HEK293 (cell line): ENCODE results near the gene LCN12.

Experiments
- CTCF ChIA-PET: fragments of 350-600 bp; formaldehyde crosslinking; extraction: SDS; loops from one replicate; lab custom pipeline; 2021; ENCODE audit warnings: antibody characterized with exemption; lab: Yijun Ruan, JAX
- POLR2A ChIA-PET: fragments of 300-600 bp; formaldehyde crosslinking; extraction: SDS; loops from one replicate; lab custom pipeline; 2020; ENCODE audit warnings: antibody characterized with exemption, inconsistent platforms; lab: Yijun Ruan, JAX
- H3K27ac ChIP-seq: fragments of 200-500 bp; sonication (Bioruptor generic); 2 replicates; pipeline ENCODE4 v1.5.1; 2014; ENCODE audit warnings: low read depth, low read length, control low read depth, inconsistent platforms; ENCODE audit errors: extremely low read depth
- H3K36me3 ChIP-seq, 2 experiments: fragments of 200-500 bp in 1 of 2; sonication (Bioruptor generic) in 1 of 2; 1 replicate in 1 of 2; 2 replicates in 1 of 2; pipeline ENCODE4 v1.5.1; 2014 to 2017; ENCODE audit warnings: inconsistent platforms in 2 of 2, low read length in 2 of 2; ENCODE audit not compliant: control insufficient read depth in 2 of 2, insufficient read depth in 1 of 2
- H3K4me1 ChIP-seq: fragments of 200-500 bp; sonication (Bioruptor generic); 2 replicates; pipeline ENCODE4 v1.5.1; 2014; ENCODE audit warnings: mild to moderate bottlenecking, low read length, inconsistent platforms; ENCODE audit not compliant: control insufficient read depth, insufficient read depth
- H3K4me3 ChIP-seq: 2 replicates; pipeline ENCODE4 v1.5.1; 2011; ENCODE audit warnings: low read depth, mild to moderate bottlenecking, control low read depth, low read length, moderate library complexity
- H3K9me3 ChIP-seq: fragments of 200-500 bp; sonication (Bioruptor generic); 2 replicates; pipeline ENCODE4 v1.5.1; 2014; ENCODE audit warnings: low read depth, low read length, inconsistent platforms; ENCODE audit not compliant: control insufficient read depth, insufficient read depth
- BCL11A ChIP-seq: fragments of 450-650 bp; formaldehyde crosslinking; IDR thresholded peaks from 2 replicates; pipeline ENCODE4 v1.5.1; 2016; ENCODE audit warnings: low read depth, missing biosample characterization, missing genetic modification characterization
- GFI1B ChIP-seq: fragments of 450-650 bp; formaldehyde crosslinking; IDR thresholded peaks from 2 replicates; pipeline ENCODE4 v1.5.1; 2016; ENCODE audit warnings: missing biosample characterization, missing genetic modification characterization
- GLI2 ChIP-seq: fragments of 450-650 bp; formaldehyde crosslinking; IDR thresholded peaks from 2 replicates; pipeline ENCODE4; 2017; ENCODE audit warnings: missing biosample characterization, missing genetic modification characterization, low read depth, borderline replicate concordance
- MEIS1 ChIP-seq: sonication (generic); formaldehyde crosslinking; IDR thresholded peaks from 2 replicates; pipeline ENCODE4 v1.8.1; 2022; ENCODE audit warnings: missing genetic modification reagents, mild to moderate bottlenecking, borderline replicate concordance
- PRDM1 ChIP-seq: fragments of 450-650 bp; formaldehyde crosslinking; IDR thresholded peaks from 2 replicates; pipeline ENCODE4; 2016; ENCODE audit warnings: missing biosample characterization, missing genetic modification characterization
- SCRT1 ChIP-seq: fragments of 450-650 bp; formaldehyde crosslinking; IDR thresholded peaks from 2 replicates; pipeline ENCODE4 v1.5.1; 2016; ENCODE audit warnings: missing biosample characterization, missing genetic modification characterization, borderline replicate concordance
- SCRT2 ChIP-seq: fragments of 450-650 bp; formaldehyde crosslinking; IDR thresholded peaks from 2 replicates; pipeline ENCODE4 v1.5.1; 2016; ENCODE audit warnings: missing biosample characterization, missing genetic modification characterization
- SP7 ChIP-seq: fragments of 450-650 bp; formaldehyde crosslinking; IDR thresholded peaks from 2 replicates; pipeline ENCODE4 v1.5.1; 2016; ENCODE audit warnings: missing biosample characterization, missing genetic modification characterization
- ZFHX2 ChIP-seq: fragments of 450-650 bp; formaldehyde crosslinking; conservative IDR thresholded peaks from 2 replicates; pipeline ENCODE4 v1.5.1; 2016; ENCODE audit warnings: missing biosample characterization, missing genetic modification characterization
- ZFP3 ChIP-seq: fragments of 450-650 bp; formaldehyde crosslinking; IDR thresholded peaks from 2 replicates; pipeline ENCODE4 v1.5.1; 2016; ENCODE audit warnings: low read depth, missing biosample characterization, missing genetic modification characterization
- ZFP37 ChIP-seq: fragments of 450-650 bp; formaldehyde crosslinking; IDR thresholded peaks from 2 replicates; pipeline ENCODE4 v1.5.1; 2016; ENCODE audit warnings: missing biosample characterization, missing genetic modification characterization
- ZNF248 ChIP-seq: fragments of 450-650 bp; formaldehyde crosslinking; IDR thresholded peaks from 2 replicates; pipeline ENCODE4 v1.5.1; 2017; ENCODE audit warnings: missing biosample characterization, missing genetic modification characterization
- ZNF341 ChIP-seq: fragments of 450-650 bp; formaldehyde crosslinking; IDR thresholded peaks from 2 replicates; pipeline ENCODE4; 2016; ENCODE audit warnings: low read depth, missing biosample characterization, missing genetic modification characterization
- ZNF510 ChIP-seq: fragments of 450-650 bp; formaldehyde crosslinking; IDR thresholded peaks from 2 replicates; pipeline ENCODE4 v1.5.1; 2018; ENCODE audit warnings: mild to moderate bottlenecking, missing genetic modification characterization, missing biosample characterization; ENCODE audit not compliant: insufficient replicate concordance
- ZNF571 ChIP-seq: fragments of 450-650 bp; formaldehyde crosslinking; IDR thresholded peaks from 2 replicates; pipeline ENCODE4 v1.5.0; 2017; ENCODE audit warnings: missing biosample characterization, missing genetic modification characterization
- ZNF610 ChIP-seq: fragments of 450-650 bp; formaldehyde crosslinking; IDR thresholded peaks from 2 replicates; pipeline ENCODE4 v1.5.1; 2016; ENCODE audit warnings: missing biosample characterization, missing genetic modification characterization, borderline replicate concordance
- ZNF621 ChIP-seq: fragments of 450-650 bp; formaldehyde crosslinking; IDR thresholded peaks from 2 replicates; pipeline ENCODE4 v1.5.1; 2017; ENCODE audit warnings: missing biosample characterization, missing genetic modification characterization
- ZNF701 ChIP-seq: fragments of 450-650 bp; formaldehyde crosslinking; IDR thresholded peaks from 2 replicates; pipeline ENCODE4 v1.5.1; 2016; ENCODE audit warnings: missing biosample characterization, missing genetic modification characterization
- ZNF747 ChIP-seq: fragments of 450-650 bp; formaldehyde crosslinking; IDR thresholded peaks from 2 replicates; pipeline ENCODE4 v1.5.1; 2016; ENCODE audit warnings: missing biosample characterization, missing genetic modification characterization
- ZNF792 ChIP-seq: fragments of 450-650 bp; formaldehyde crosslinking; IDR thresholded peaks from 2 replicates; pipeline ENCODE4 v1.5.1; 2016; ENCODE audit warnings: missing biosample characterization, missing genetic modification characterization
- TF ChIP-seq, protein P1 (sequence below): fragments of 450-650 bp; formaldehyde crosslinking; IDR thresholded peaks from 2 replicates; pipeline ENCODE4 v1.5.1; 2016; ENCODE audit warnings: missing biosample characterization, missing genetic modification characterization
- TF ChIP-seq, protein P2 (sequence below): fragments of 450-650 bp; formaldehyde crosslinking; IDR thresholded peaks from 2 replicates; pipeline ENCODE4 v1.5.1; 2016; ENCODE audit warnings: missing biosample characterization, missing genetic modification characterization
- TF ChIP-seq, protein P3 (sequence below): fragments of 450-650 bp; formaldehyde crosslinking; IDR thresholded peaks from 2 replicates; pipeline ENCODE4 v1.5.1; 2016; ENCODE audit warnings: missing biosample characterization, missing genetic modification characterization
- TF ChIP-seq, protein P4 (sequence below): fragments of 450-650 bp; formaldehyde crosslinking; IDR thresholded peaks from 2 replicates; pipeline ENCODE4 v1.5.1; 2016; ENCODE audit warnings: missing biosample characterization, missing genetic modification characterization

Gene LCN12

DNA sequence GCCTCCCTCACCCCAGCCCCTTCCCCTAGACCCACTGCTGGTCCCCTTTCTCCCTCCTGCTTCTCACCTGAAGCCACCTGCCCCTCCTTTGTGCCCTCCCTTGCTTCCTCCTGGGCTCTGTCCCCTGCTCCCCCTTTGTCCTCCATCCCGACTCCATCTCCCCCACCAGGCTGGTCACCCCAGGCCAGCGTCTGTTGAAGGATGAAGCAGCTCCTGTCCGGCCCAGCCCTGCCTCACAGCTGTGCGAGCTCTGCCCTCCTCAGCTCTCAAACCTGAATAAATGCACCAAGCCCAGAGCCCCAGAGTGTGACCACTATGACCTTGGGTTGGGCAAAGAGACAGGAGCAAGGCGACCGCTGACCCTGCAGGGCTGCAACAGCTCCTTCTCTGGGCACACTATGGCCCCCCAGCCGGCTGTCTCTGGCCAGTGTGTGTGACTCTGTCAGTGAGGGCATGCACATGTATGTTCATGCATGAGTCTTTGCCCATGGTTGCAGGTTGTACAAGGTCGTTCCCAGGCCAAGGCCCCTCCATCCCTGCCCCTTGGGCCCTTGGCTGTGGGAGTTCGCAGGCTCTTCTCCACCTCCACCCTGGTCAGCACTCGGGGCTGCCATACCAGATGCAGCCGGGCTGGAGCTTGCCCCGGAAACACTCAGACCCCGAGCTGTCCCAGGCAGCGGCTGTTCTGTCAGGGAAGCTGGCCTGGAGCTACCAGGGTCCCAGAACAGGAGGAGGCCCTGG is 3.3 kb downstream of the LCN12 start:
- TF ChIP-seq MEIS1 (CRISPR knock-in tag) (no peak), ZNF792 (tag by site-specific recombination) (no peak), ZNF610 (tag by site-specific recombination) (no peak), PRDM1 (tag by site-specific recombination) (no peak), GLI2 (no peak), ZFP3 (tag by site-specific recombination) (no peak), SP7 (tag by site-specific recombination) (no peak), ZNF701 (tag by site-specific recombination) (no peak)
- TF ChIP-seq, protein P1, sequence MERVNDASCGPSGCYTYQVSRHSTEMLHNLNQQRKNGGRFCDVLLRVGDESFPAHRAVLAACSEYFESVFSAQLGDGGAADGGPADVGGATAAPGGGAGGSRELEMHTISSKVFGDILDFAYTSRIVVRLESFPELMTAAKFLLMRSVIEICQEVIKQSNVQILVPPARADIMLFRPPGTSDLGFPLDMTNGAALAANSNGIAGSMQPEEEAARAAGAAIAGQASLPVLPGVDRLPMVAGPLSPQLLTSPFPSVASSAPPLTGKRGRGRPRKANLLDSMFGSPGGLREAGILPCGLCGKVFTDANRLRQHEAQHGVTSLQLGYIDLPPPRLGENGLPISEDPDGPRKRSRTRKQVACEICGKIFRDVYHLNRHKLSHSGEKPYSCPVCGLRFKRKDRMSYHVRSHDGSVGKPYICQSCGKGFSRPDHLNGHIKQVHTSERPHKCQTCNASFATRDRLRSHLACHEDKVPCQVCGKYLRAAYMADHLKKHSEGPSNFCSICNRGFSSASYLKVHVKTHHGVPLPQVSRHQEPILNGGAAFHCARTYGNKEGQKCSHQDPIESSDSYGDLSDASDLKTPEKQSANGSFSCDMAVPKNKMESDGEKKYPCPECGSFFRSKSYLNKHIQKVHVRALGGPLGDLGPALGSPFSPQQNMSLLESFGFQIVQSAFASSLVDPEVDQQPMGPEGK (tag by site-specific recombination), result no peak
- TF ChIP-seq, protein P2, sequence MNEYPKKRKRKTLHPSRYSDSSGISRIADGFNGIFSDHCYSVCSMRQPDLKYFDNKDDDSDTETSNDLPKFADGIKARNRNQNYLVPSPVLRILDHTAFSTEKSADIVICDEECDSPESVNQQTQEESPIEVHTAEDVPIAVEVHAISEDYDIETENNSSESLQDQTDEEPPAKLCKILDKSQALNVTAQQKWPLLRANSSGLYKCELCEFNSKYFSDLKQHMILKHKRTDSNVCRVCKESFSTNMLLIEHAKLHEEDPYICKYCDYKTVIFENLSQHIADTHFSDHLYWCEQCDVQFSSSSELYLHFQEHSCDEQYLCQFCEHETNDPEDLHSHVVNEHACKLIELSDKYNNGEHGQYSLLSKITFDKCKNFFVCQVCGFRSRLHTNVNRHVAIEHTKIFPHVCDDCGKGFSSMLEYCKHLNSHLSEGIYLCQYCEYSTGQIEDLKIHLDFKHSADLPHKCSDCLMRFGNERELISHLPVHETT, result no peak
- TF ChIP-seq, protein P3, sequence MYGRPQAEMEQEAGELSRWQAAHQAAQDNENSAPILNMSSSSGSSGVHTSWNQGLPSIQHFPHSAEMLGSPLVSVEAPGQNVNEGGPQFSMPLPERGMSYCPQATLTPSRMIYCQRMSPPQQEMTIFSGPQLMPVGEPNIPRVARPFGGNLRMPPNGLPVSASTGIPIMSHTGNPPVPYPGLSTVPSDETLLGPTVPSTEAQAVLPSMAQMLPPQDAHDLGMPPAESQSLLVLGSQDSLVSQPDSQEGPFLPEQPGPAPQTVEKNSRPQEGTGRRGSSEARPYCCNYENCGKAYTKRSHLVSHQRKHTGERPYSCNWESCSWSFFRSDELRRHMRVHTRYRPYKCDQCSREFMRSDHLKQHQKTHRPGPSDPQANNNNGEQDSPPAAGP (tag by site-specific recombination), result no peak
- no peak overlapping the region for H3K27ac ChIP-seq
- no peak overlapping the region for H3K4me3 ChIP-seq
- ChIA-PET POLR2A (no interaction called here), CTCF (interaction anchor here (0.7 to 1.0 kb wide), 3 partner anchors 10 to 80 kb away, joined by 3 to 4 read pairs (median 3); partner anchors contain the start of gene C8G)
- H3K4me1 ChIP-seq, result no peaks in the 10 kb centered on the region; the same call in 1 of the 2 replicates
- H3K36me3 ChIP-seq, result no peaks in the 10 kb centered on the region
- no peaks in the 10 kb centered on the region for H3K9me3 ChIP-seq

DNA sequence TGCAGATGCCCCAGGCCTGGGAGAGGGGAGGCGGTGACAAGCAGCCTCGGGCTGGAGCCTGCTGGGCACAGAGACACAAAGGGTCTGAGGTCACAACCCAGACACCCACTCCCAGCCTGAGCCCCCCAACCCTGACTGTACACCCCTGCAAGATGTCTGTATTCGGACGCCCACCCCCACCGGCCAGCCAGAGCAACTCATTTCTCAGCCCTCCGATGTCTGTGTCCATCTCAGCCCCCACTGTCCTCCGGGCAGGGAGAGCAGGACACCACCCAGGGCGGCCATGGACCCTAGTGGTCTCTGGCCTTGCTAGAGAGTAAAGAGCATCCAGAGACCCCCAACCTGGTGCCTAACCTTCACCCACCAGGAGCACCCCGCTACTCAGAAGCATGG is 3.9 kb downstream of the LCN12 start:
- no peak for TF ChIP-seq ZFP37 (tag by site-specific recombination)
- no peak for TF ChIP-seq ZNF571 (tag by site-specific recombination)
- no peak for TF ChIP-seq GFI1B
- no peak for TF ChIP-seq ZNF341
- TF ChIP-seq, all 188 proteins: peak for 0
- CTCF ChIA-PET, result interaction anchor here (0.7 to 1.0 kb wide), 2 partner anchors 11 to 18 kb away, joined by 3 read pairs; partner anchors contain the start of gene C8G

DNA sequence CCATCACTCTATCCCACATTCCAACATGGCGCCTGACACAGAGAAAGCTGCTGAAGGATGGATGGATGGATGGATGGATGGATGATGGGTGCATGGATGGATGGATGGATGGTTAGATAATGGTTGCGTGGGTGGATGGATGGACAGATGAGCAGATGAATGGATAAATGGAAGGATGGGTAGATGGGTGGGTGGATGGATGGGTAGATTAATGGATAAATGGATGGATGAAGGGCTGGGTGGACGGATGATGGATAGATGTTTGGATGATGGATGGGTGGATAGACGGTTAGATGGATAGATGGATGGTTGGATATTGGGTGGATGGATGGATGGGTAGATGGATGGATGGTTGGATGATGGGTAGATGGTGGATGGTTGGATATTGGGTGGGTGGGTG is 4.5 kb downstream of the LCN12 start:
- H3K4me3 ChIP-seq, result no peak overlapping the region
- ChIA-PET POLR2A (no interaction called here), CTCF (no interaction called here)
- H3K36me3 ChIP-seq, result no peaks in the 10 kb centered on the region
- H3K4me1 ChIP-seq, result no peaks in the 10 kb centered on the region
- H3K9me3 ChIP-seq, result no peaks in the 10 kb centered on the region
- H3K27ac ChIP-seq, result no peak overlapping the region
- no peak for TF ChIP-seq SCRT2 (tag by site-specific recombination)
- TF ChIP-seq, protein P4, sequence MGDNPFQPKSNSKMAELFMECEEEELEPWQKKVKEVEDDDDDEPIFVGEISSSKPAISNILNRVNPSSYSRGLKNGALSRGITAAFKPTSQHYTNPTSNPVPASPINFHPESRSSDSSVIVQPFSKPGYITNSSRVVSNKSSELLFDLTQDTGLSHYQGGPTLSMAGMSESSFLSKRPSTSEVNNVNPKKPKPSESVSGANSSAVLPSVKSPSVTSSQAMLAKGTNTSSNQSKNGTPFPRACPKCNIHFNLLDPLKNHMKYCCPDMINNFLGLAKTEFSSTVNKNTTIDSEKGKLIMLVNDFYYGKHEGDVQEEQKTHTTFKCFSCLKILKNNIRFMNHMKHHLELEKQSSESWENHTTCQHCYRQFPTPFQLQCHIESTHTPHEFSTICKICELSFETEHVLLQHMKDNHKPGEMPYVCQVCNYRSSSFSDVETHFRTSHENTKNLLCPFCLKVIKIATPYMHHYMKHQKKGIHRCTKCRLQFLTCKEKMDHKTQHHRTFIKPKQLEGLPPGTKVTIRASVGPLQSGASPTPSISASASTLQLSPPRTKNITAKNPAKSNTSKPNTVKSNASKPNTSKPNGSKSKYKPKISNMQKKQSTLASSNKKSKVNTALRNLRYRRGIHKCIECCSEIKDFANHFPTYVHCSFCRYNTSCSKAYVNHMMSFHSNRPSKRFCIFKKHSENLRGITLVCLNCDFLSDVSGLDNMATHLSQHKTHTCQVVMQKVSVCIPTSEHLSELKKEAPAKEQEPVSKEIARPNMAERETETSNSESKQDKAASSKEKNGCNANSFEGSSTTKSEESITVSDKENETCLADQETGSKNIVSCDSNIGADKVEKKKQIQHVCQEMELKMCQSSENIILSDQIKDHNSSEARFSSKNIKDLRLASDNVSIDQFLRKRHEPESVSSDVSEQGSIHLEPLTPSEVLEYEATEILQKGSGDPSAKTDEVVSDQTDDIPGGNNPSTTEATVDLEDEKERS, result no peak
- TF ChIP-seq BCL11A (tag by site-specific recombination), result no peak
- no peak for TF ChIP-seq SCRT1 (tag by site-specific recombination)
- no peak for TF ChIP-seq ZNF621 (tag by site-specific recombination)
- no peak for TF ChIP-seq ZNF510 (tag by site-specific recombination)
- TF ChIP-seq ZFHX2 (tag by site-specific recombination), result peak; percentile 81
- TF ChIP-seq ZNF747 (tag by site-specific recombination), result 0 out of 2 replicates have a peak, but pooled peaks have one; percentile 26
- TF ChIP-seq ZNF248 (tag by site-specific recombination), result 0 out of 2 replicates have a peak, but pooled peaks have one; percentile 27

More for the DNA sequence above, 3.9 kb downstream of the LCN12 start:
- no peaks in the 10 kb centered on the region for H3K4me1 ChIP-seq
- H3K4me3 ChIP-seq, result no peak overlapping the region
- POLR2A ChIA-PET, result no interaction called here
- H3K36me3 ChIP-seq, result no peaks in the 10 kb centered on the region
- H3K9me3 ChIP-seq, result no peaks in the 10 kb centered on the region
- H3K27ac ChIP-seq, result no peak overlapping the region
